ACC112 (cell line): ENCODE data around the gene KRTAP5-11.
"Not testable (repeated sequence)": the region's sequence is repeated elsewhere in the genome, so short reads cannot be mapped to it uniquely, and the experiment has no call there.

Experiments
- H2AFZ ChIP-seq: fragments of 200-600 bp; sonication (generic); one replicate; pipeline ENCODE4 v1.6.0; 2017; ENCODE audit warnings: antibody characterized with exemption, low read length; ENCODE audit not compliant: unreplicated experiment
- H3K27ac ChIP-seq: fragments of 200-600 bp; sonication (generic); 2 replicates; pipeline ENCODE4 v1.5.1; 2014; ENCODE audit warnings: low read depth, mild to moderate bottlenecking, antibody characterized with exemption, low read length, moderate library complexity
- H3K27me3 ChIP-seq: fragments of 200-600 bp; sonication (generic); 2 replicates; pipeline ENCODE4 v1.6.1; 2014; ENCODE audit warnings: mild to moderate bottlenecking, antibody characterized with exemption, low read length, moderate library complexity, mixed read lengths; ENCODE audit not compliant: insufficient read depth
- H3K36me3 ChIP-seq: fragments of 200-600 bp; sonication (generic); 2 replicates; pipeline ENCODE4 v1.6.1; 2016; ENCODE audit warnings: mild to moderate bottlenecking, antibody characterized with exemption, low read length, moderate library complexity, mixed read lengths; ENCODE audit not compliant: insufficient read depth
- H3K4me1 ChIP-seq: fragments of 200-600 bp; sonication (generic); one replicate; pipeline ENCODE4 v1.6.1; 2016; ENCODE audit warnings: low read length, mixed read lengths; ENCODE audit not compliant: insufficient read depth, unreplicated experiment, control insufficient read depth
- H3K4me3 ChIP-seq: fragments of 200-600 bp; sonication (generic); 2 replicates; pipeline ENCODE4 v1.5.1; 2014; ENCODE audit warnings: mild to moderate bottlenecking, low read depth, low read length
- H3K79me2 ChIP-seq: fragments of 200-600 bp; sonication (generic); one replicate; pipeline ENCODE4 v1.6.0; 2016; ENCODE audit warnings: low read length; ENCODE audit not compliant: control insufficient read depth, unreplicated experiment, insufficient read depth

Gene KRTAP5-11

DNA sequence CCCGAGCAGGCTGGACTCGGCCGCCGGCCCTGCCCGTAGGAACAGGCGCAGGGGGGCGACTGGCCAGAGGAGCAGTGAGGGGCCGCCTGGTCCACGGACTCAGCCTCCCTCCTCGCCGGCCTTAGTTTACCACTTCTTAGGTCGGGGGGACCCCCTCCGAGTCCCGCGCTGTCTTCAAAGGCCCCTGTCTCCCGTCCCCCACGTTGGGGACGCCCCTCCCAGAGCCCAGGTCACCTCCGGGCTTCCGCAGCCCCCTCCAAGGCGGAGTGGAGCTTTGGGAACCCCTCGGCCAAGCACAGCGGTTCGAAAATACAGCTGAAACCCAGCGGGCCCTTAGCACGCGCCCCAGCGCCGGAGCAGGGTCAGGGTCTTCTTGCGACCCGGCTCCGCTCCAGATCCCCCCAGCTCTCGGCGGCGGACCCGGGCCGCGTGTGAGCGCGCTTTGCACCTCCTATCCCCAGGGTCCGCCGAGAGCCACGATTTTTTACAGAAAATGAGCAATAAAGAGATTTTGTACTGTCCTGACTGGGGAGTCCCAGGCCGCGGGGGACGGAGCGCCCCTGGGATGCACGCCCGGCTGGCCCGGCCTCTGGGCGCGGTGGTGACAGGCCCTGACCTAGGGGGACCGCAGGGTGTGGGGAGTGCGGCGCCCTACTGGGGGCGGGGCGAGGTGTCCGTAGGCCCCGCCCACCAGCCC is 25.0 kb upstream of the KRTAP5-11 start:
- H2AFZ ChIP-seq, H3K4me1 ChIP-seq, H3K4me3 ChIP-seq, H3K36me3 ChIP-seq, H3K27ac ChIP-seq, H3K79me2 ChIP-seq: not testable (repeated sequence)
- peaks cover 14% of the 10 kb centered on the region; the same call in 1 of the 2 replicates for H3K27me3 ChIP-seq

GRCh38 chr11:71606853-71607519 is 24.3 kb upstream of the KRTAP5-11 start:
- H2AFZ ChIP-seq, H3K36me3 ChIP-seq, H3K4me3 ChIP-seq, H3K79me2 ChIP-seq, H3K27ac ChIP-seq, H3K4me1 ChIP-seq: not testable (repeated sequence)
- H3K27me3 ChIP-seq, result peaks cover 14% of the 10 kb centered on the region; the same call in 1 of the 2 replicates

DNA sequence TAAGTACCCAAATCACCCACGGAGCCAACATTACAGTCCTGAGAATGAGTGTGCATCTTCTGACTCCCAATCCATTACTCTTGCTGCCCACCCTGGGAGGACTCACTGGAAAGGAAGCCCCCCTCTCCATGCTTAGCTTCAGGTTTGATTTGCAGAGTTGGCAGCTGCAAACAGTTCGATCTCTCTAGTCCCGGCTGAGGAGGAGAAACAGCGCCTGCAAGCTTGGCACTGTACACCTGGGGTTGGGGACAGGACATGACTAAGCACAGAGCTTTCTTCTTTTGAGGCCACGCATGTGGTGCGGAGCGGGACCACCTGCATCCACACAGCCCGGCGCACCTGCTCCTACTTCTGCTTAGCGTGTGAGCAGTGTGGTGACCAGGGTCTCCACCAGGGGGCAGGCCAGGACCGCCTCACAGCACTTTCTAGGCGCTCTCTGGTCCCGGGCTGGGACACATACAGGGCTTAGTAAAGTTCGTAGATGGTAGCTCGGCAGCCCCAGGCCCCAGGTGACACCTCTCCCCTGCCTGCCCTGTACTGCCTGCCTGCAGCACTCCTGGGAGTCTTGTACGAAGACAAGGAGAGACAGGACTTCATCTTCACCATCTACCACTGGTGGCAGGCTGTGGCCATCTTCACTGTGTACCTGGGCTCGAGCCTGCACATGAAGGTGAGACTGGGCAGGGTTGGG is 22.3 kb upstream of the KRTAP5-11 start:
- not testable (repeated sequence) for H3K27ac ChIP-seq, H3K79me2 ChIP-seq, H3K4me3 ChIP-seq, H3K36me3 ChIP-seq, H2AFZ ChIP-seq, H3K4me1 ChIP-seq
- H3K27me3 ChIP-seq, result peaks cover 14% of the 10 kb centered on the region

- not testable (repeated sequence) for H3K79me2 ChIP-seq, H3K4me1 ChIP-seq, H2AFZ ChIP-seq, H3K36me3 ChIP-seq, H3K4me3 ChIP-seq, H3K27ac ChIP-seq
- peaks cover 14% of the 10 kb centered on the region for H3K27me3 ChIP-seq
These were observed 20.5 kb upstream of the KRTAP5-11 start for GRCh38 chr11:71603221-71603620.

DNA sequence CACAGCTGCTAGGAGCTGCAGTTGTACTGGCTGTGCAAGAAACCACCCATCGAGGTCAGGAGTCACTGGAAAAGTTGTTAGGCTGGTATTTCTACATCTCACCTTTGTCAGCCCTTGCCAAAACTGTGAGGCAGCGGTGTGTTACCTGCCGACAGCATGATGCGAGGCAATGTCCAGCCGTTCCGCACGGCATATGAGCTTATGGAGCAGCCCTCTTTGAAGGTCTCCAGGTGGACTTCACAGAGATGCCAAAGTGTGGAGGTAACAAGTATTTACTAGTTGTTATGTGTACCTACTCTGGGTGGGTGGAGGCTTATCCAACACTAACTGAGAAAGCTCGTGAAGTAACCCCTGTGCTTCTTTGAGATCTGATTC is 6.9 kb upstream of the KRTAP5-11 start:
- not testable (repeated sequence) for H3K79me2 ChIP-seq, H3K36me3 ChIP-seq, H3K27ac ChIP-seq, H3K4me1 ChIP-seq, H2AFZ ChIP-seq, H3K27me3 ChIP-seq, H3K4me3 ChIP-seq

GRCh38 chr11:71588822-71589545 is 6.3 kb upstream of the KRTAP5-11 start:
- not testable (repeated sequence) for H3K4me1 ChIP-seq, H3K79me2 ChIP-seq, H3K27ac ChIP-seq, H3K4me3 ChIP-seq, H2AFZ ChIP-seq, H3K36me3 ChIP-seq, H3K27me3 ChIP-seq

GRCh38 chr11:71588314-71588713 is 5.6 kb upstream of the KRTAP5-11 start:
- not testable (repeated sequence) for H3K4me3 ChIP-seq, H2AFZ ChIP-seq, H3K79me2 ChIP-seq, H3K27me3 ChIP-seq, H3K27ac ChIP-seq, H3K4me1 ChIP-seq, H3K36me3 ChIP-seq

DNA sequence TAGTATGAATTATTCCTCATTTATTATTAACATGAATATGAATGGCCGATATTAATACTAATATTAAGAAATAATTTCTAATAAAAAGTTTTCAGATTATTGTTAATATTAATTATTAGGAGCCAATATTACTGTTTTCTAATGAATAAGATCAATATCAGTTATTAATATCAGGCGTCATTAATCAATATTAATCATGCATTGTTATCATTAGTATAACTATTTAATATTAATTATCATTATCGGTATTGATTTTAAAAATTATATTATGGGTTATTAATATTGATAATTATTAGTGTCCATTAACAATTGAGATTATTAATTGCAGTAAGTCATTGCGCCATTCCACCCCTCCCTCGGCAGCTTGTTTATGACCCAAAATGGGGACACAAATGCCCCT is 3.0 kb upstream of the KRTAP5-11 start:
- not testable (repeated sequence) for H2AFZ ChIP-seq, H3K27ac ChIP-seq, H3K36me3 ChIP-seq, H3K4me1 ChIP-seq, H3K4me3 ChIP-seq, H3K79me2 ChIP-seq
- peaks cover 16% of the 10 kb centered on the region for H3K27me3 ChIP-seq

- H3K79me2 ChIP-seq, H3K27ac ChIP-seq, H2AFZ ChIP-seq, H3K4me3 ChIP-seq, H3K4me1 ChIP-seq, H3K36me3 ChIP-seq: not testable (repeated sequence)
- H3K27me3 ChIP-seq, result peaks cover 16% of the 10 kb centered on the region
These were observed 294 bp upstream of the KRTAP5-11 start for GRCh38 chr11:71582969-71583368.

- no peaks in the 10 kb centered on the region for H3K4me1 ChIP-seq
- no peaks in the 10 kb centered on the region for H3K79me2 ChIP-seq
- H3K36me3 ChIP-seq, result no peaks in the 10 kb centered on the region
- no peak overlapping the region for H3K27ac ChIP-seq
- no peak overlapping the region for H2AFZ ChIP-seq
- H3K4me3 ChIP-seq, result no peak overlapping the region
- peaks cover 16% of the 10 kb centered on the region for H3K27me3 ChIP-seq
These were observed 849 bp downstream of the KRTAP5-11 start for GRCh38 chr11:71581826-71582225.
